K562 (cell line): ENCODE measurements around the gene PCOLCE2. TPM values are rescaled to one million over a fixed set of nuclear protein-coding genes. Genes with fewer than 3 reads are reported as not detected.

Experiments
- ATAC-seq: fragments of 200-7000 bp; cut with Tn5 transposase; 3 replicates; pipeline ENCODE4 v1.9.1; 2020; ENCODE audit warnings: moderate library complexity
- BruUV-seq: library from RNA; stranded (reverse); fragments of 400-500 nt; replicated peaks from 2 replicates; lab custom pipeline; 2021; lab: Mats Ljungman, UMichigan
- CTCF ChIA-PET: fragments of 300-600 bp; formaldehyde crosslinking; extraction: SDS; loops from one replicate; lab custom pipeline; 2021; ENCODE audit warnings: low intra/inter-chr PET ratio; lab: Yijun Ruan, JAX
- POLR2A ChIA-PET: fragments of 300-600, 350-650 bp; sonication (Branson Sonifier 250); formaldehyde crosslinking; extraction: SDS; loops from one replicate; lab custom pipeline; 2021; ENCODE audit warnings: antibody characterized with exemption, inconsistent platforms; lab: Yijun Ruan, JAX
- DNase-seq, 4 experiments: peaks; one replicate each; pipeline versions ENCODE4 v3.0.0 to v3.0.0-alpha.2; 2011 to 2018; ENCODE audit warnings: low spot score in 3 of 4, mixed read lengths in 3 of 4; ENCODE audit errors: extremely low read depth in 1 of 4
- FAIRE-seq: peaks from 2 replicates; lab custom pipeline; 2011; peaks lifted over from hg19 to GRCh38; lab: Jason Lieb, UNC
- H2AFZ ChIP-seq: 2 replicates; pipeline ENCODE4 v1.6.0; 2011; ENCODE audit warnings: low read depth, low read length, control low read depth, inconsistent platforms
- H3K27ac ChIP-seq: fragments of 200-600 bp; 3 replicates; pipeline ENCODE4 v1.8.0; 2011; ENCODE audit warnings: low read depth, mild to moderate bottlenecking, control low read depth, inconsistent platforms, low read length, moderate library complexity, mixed read lengths; ENCODE audit errors: extremely low read depth
- H3K27me3 ChIP-seq, 2 experiments: fragments of 300-600 bp in 1 of 2; 2 replicates in 1 of 2; 3 replicates in 1 of 2; pipeline versions ENCODE4 v1.6.0 to v1.8.0; 2011; ENCODE audit warnings: inconsistent platforms in 2 of 2, low read length in 2 of 2, mild to moderate bottlenecking in 1 of 2, mixed read lengths in 1 of 2, moderate library complexity in 1 of 2; ENCODE audit not compliant: control insufficient read depth in 2 of 2, insufficient read depth in 2 of 2
- H3K36me3 ChIP-seq: fragments of 300-600 bp; 3 replicates; pipeline ENCODE4 v1.8.0; 2011; ENCODE audit warnings: mild to moderate bottlenecking, low read length, inconsistent platforms; ENCODE audit not compliant: control insufficient read depth, insufficient read depth
- H3K4me1 ChIP-seq, 2 experiments: fragments of 200-600 bp in 1 of 2; replicated peaks in 1 of 2; 2 replicates in 1 of 2; 3 replicates in 1 of 2; pipeline versions ENCODE4 v1.5.1 to v1.8.0; 2011; ENCODE audit warnings: inconsistent platforms in 2 of 2, low read length in 2 of 2, mild to moderate bottlenecking in 1 of 2, mixed read lengths in 1 of 2, moderate library complexity in 1 of 2; ENCODE audit not compliant: control insufficient read depth in 2 of 2, insufficient read depth in 2 of 2
- H3K4me2 ChIP-seq: 2 replicates; pipeline ENCODE4 v1.6.1; 2011; ENCODE audit warnings: low read length, control low read depth, inconsistent platforms, mixed read lengths; ENCODE audit not compliant: insufficient read depth
- H3K4me3 ChIP-seq: fragments of 200-600 bp; sonication (generic), shearing (Covaris generic); 2 replicates; pipeline ENCODE4 v1.5.1; 2016; ENCODE audit warnings: control low read depth, inconsistent platforms
- H3K79me2 ChIP-seq: fragments of 200-600 bp; 3 replicates; pipeline ENCODE4 v1.8.0; 2011; ENCODE audit warnings: low read length, inconsistent platforms; ENCODE audit not compliant: control insufficient read depth, insufficient read depth
- H3K9ac ChIP-seq, 2 experiments: 2 replicates each; pipeline versions ENCODE4 v1.6.0 to v1.6.1; 2011; ENCODE audit warnings: low read depth in 2 of 2, low read length in 2 of 2, control low read depth in 1 of 2, inconsistent platforms in 1 of 2, mild to moderate bottlenecking in 1 of 2, mixed read lengths in 1 of 2; ENCODE audit not compliant: insufficient read depth in 1 of 2
- H3K9me1 ChIP-seq: one replicate; pipeline ENCODE4 v1.6.0; 2011; ENCODE audit warnings: inconsistent platforms, mild to moderate bottlenecking, low read length, moderate library complexity; ENCODE audit not compliant: control insufficient read depth, insufficient read depth
- H3K9me3 ChIP-seq: replicated peaks from 2 replicates; pipeline ENCODE4 v1.5.1; 2011; ENCODE audit warnings: low read depth, low read length, inconsistent platforms; ENCODE audit not compliant: control insufficient read depth, insufficient read depth
- H4K20me1 ChIP-seq: replicated peaks from 2 replicates; pipeline ENCODE4 v1.6.1; 2011; ENCODE audit warnings: low read length, inconsistent platforms, mixed read lengths; ENCODE audit not compliant: control insufficient read depth, insufficient read depth
- GTF2F1 ChIP-seq: IDR thresholded peaks from 2 replicates; pipeline ENCODE4 v1.6.1; 2011; ENCODE audit warnings: low read depth, low read length, improper control_type of control experiment
- KAT8 ChIP-seq: fragments of 450-650 bp; IDR thresholded peaks from 2 replicates; pipeline ENCODE4 v1.6.1; 2016; ENCODE audit warnings: low read depth, mild to moderate bottlenecking
- MEF2D ChIP-seq: conservative IDR thresholded peaks from 2 replicates; pipeline ENCODE4 v1.6.1; 2016; ENCODE audit warnings: low read depth, missing genetic modification characterization, missing compliant biosample characterization
- MEIS2 ChIP-seq: fragments of 450-650 bp; IDR thresholded peaks from 2 replicates; pipeline ENCODE4 v1.6.1; 2014; ENCODE audit warnings: mild to moderate bottlenecking; ENCODE audit not compliant: partially characterized antibody
- TSHZ1 ChIP-seq: fragments of 250-450 bp; sonication (Bioruptor Pico); IDR thresholded peaks from 2 replicates; pipeline ENCODE4 v1.4.0; 2020; ENCODE audit warnings: mild to moderate bottlenecking, moderate library complexity
- ZNF184 ChIP-seq: sonication (generic); formaldehyde crosslinking; IDR thresholded peaks from 2 replicates; pipeline ENCODE4 v1.5.0; 2020; ENCODE audit warnings: missing genetic modification reagents
- ZNF212 ChIP-seq: fragments of 450-650 bp; formaldehyde crosslinking; IDR thresholded peaks from 2 replicates; pipeline ENCODE4 v1.4.0; 2020; ENCODE audit warnings: mild to moderate bottlenecking
- ZNF639 ChIP-seq, 2 experiments: fragments of 200-800 bp in 1 of 2; sonication (Bioruptor generic) in 1 of 2; sonication (generic) in 1 of 2; formaldehyde crosslinking in 1 of 2; IDR thresholded peaks in 1 of 2; conservative IDR thresholded peaks in 1 of 2; 2 replicates each; pipeline versions ENCODE4 v1.5.0 to v1.6.1; 2016 to 2020; ENCODE audit warnings: missing compliant biosample characterization in 1 of 2, missing genetic modification characterization in 1 of 2, missing genetic modification reagents in 1 of 2
- WGBS: fragments of 100-300 bp; shearing (Covaris generic); methylation state at CpG from one replicate; pipeline ENCODE4 v1.1.6; 2016; ENCODE audit warnings: low coverage, mixed read lengths; ENCODE audit not compliant: insufficient coverage; ENCODE audit errors: missing lambda C conversion rate; 5-methylcytosine and 5-hydroxymethylcytosine counted together
- in situ Hi-C: fragments of 300-500 bp; cut with MboI; formaldehyde crosslinking; loops from 4 replicates; pipeline ENCODE4 v1.15.0; 2018; ENCODE audit warnings: inconsistent platforms, mixed read lengths
- intact Hi-C: fragments of 100-400 bp; cut with micrococcal nuclease; formaldehyde crosslinking; loops from 2 replicates; pipeline ENCODE4 v1.14.2; 2022
- polyA plus RNA-seq, 8 experiments: library from polyadenylated mRNA; depleted of rRNA in 4 of 8; stranded (reverse) in 5 of 8; unstranded in 3 of 8; fragments of >200 nt; fragmentation: Nextera tagmentation in 2 of 8; fragmentation: Illumina TruSeq in 1 of 8; extraction: Ambion mirVana in 2 of 8; extraction: Trizol in 1 of 8; gene quantifications; 2 replicates each; pipeline versions ENCODE4 v1.2.1 to v1.2.3, GENCODE V29; 2011 to 2014; ENCODE audit warnings: inconsistent platforms in 1 of 8, missing spikeins in 1 of 8
- total RNA-seq, 7 experiments: library from RNA; depleted of rRNA in 6 of 7; stranded (reverse); fragments of >200 nt in 6 of 7; fragmentation: Illumina TruSeq in 2 of 7; extraction: Trizol in 2 of 7; gene quantifications; 2 replicates each; pipeline versions ENCODE4 v1.2.1 to v1.2.3, GENCODE V29; 2011 to 2021; ENCODE audit warnings: low replicate concordance in 1 of 7

Gene PCOLCE2
- total and polyA plus RNA-seq, 9 of the 15 experiments (the other 6 are each of a cell fraction or from before 2014, with no cell fraction given) = 0.18 to 1.2 (median 0.65) TPM

- Histone ChIP-seq H3K9ac (no peak overlapping the region), H3K4me2 (no peak overlapping the region), H3K9me1 (no peaks in the 10 kb centered on the region), H3K4me3 (no peak overlapping the region), H2AFZ (no peak overlapping the region), H3K27me3 (no peaks in the 10 kb centered on the region; a peak in 1 of 5 replicates), H3K27ac (no peak overlapping the region), H3K4me1 (peaks cover 0 to 10% of the 10 kb centered on the region in 2 experiments; a peak in 2 of 5 replicates), H3K79me2 (no peaks in the 10 kb centered on the region), H4K20me1 (no peaks in the 10 kb centered on the region), H3K9me3 (no peaks in the 10 kb centered on the region), H3K36me3 (no peaks in the 10 kb centered on the region)
- ChIA-PET CTCF (no interaction called here), POLR2A (no interaction called here)
- no peak for FAIRE-seq
- 24% methylated on average over 2 of the region's 2 CpGs for WGBS
- no peak for ATAC-seq
- in situ Hi-C loops (no loop called here), intact Hi-C loops (no loop called here)
- no TSS peak for BruUV-seq
- TF ChIP-seq ZNF212 (CRISPR knock-in tag) = no peak
- peak; percentile 4 for TF ChIP-seq MEIS2
- no peak for DNase-seq
These were observed 13.2 kb downstream of the PCOLCE2 start for GRCh38 chr3:142875583-142876207.

GRCh38 chr3:142875099-142875498 lies 13.8 kb downstream of the PCOLCE2 start:
- CTCF ChIA-PET = no interaction called here
- Histone ChIP-seq H3K4me1 (peaks cover 0 to 10% of the 10 kb centered on the region in 2 experiments; a peak in 2 of 5 replicates), H3K27ac (no peak overlapping the region), H3K36me3 (no peaks in the 10 kb centered on the region), H3K79me2 (no peaks in the 10 kb centered on the region), H3K4me2 (no peak overlapping the region), H3K27me3 (no peaks in the 10 kb centered on the region; a peak in 1 of 5 replicates), H3K9me1 (no peaks in the 10 kb centered on the region), H2AFZ (no peak overlapping the region), H3K9me3 (no peaks in the 10 kb centered on the region), H4K20me1 (no peaks in the 10 kb centered on the region), H3K9ac (no peak overlapping the region), H3K4me3 (no peak overlapping the region)
- FAIRE-seq (no peak), DNase-seq (no peak), ATAC-seq (no peak)
- in situ Hi-C loops = no loop called here
- intact Hi-C loops = no loop called here
- TF ChIP-seq GTF2F1 (no peak), ZNF184 (no peak), KAT8 (no peak), MEF2D (tag) (no peak), ZNF639 (CRISPR knock-in tag; conservative IDR thresholded peaks at IDR 0.05 in 1 of 2, IDR thresholded peaks at IDR 0.05 in 1 of 2) (no peak), TSHZ1 (CRISPR knock-in tag) (no peak)
- 33% methylated on average over 5 of the region's 5 CpGs for WGBS
- no TSS peak for BruUV-seq
- POLR2A ChIA-PET = no interaction called here
